Mesendoderm (in vitro differentiated cells): ENCODE measurements around the gene TCEAL4.

Experiments used
- DNase-seq: peaks from one replicate; pipeline ENCODE4 v3.0.0; 2013
- H2AK5ac ChIP-seq: 2 replicates; pipeline ENCODE4 v1.6.1; 2013; ENCODE audit warnings: low read length, inconsistent platforms
- H2BK120ac ChIP-seq: 2 replicates; pipeline ENCODE4 v1.6.1; 2013; ENCODE audit warnings: low read depth, mild to moderate bottlenecking, low read length, moderate library complexity, mixed read lengths
- H2BK15ac ChIP-seq: replicated peaks from 2 replicates; pipeline ENCODE4 v1.6.1; 2013; ENCODE audit warnings: low read depth, mild to moderate bottlenecking, moderate library complexity
- H2BK5ac ChIP-seq: 2 replicates; pipeline ENCODE4 v1.6.1; 2013; ENCODE audit warnings: low read length, inconsistent platforms
- H3K18ac ChIP-seq: 2 replicates; pipeline ENCODE4 v1.6.1; 2013; ENCODE audit warnings: mild to moderate bottlenecking, low read length, mixed read lengths
- H3K23ac ChIP-seq: one replicate; pipeline ENCODE4 v1.6.1; 2013; ENCODE audit warnings: low read length
- H3K27ac ChIP-seq: 2 replicates; pipeline ENCODE4 v1.5.1; 2013; ENCODE audit warnings: low read depth, mild to moderate bottlenecking, inconsistent platforms, low read length, moderate library complexity
- H3K27me3 ChIP-seq: 2 replicates; pipeline ENCODE4 v1.6.1; 2013; ENCODE audit warnings: low read length, control low read depth, mild to moderate bottlenecking, inconsistent platforms; ENCODE audit not compliant: insufficient read depth, poor library complexity
- H3K36me3 ChIP-seq: 2 replicates; pipeline ENCODE4 v1.6.1; 2013; ENCODE audit warnings: low read length, inconsistent platforms; ENCODE audit not compliant: control insufficient read depth, insufficient read depth
- H3K4ac ChIP-seq: one replicate; pipeline ENCODE4 v1.6.1; 2013; ENCODE audit warnings: low read depth, mild to moderate bottlenecking, low read length, moderate library complexity
- H3K4me1 ChIP-seq: 2 replicates; pipeline ENCODE4 v1.6.1; 2013; ENCODE audit warnings: low read depth, low read length, inconsistent platforms; ENCODE audit not compliant: control insufficient read depth
- H3K4me2 ChIP-seq: 2 replicates; pipeline ENCODE4 v1.6.1; 2013; ENCODE audit warnings: low read length
- H3K4me3 ChIP-seq: 2 replicates; pipeline ENCODE4 v1.5.1; 2013; ENCODE audit warnings: mild to moderate bottlenecking, low read length
- H3K56ac ChIP-seq: one replicate; pipeline ENCODE4 v1.6.1; 2013; ENCODE audit warnings: low read length
- H3K79me1 ChIP-seq: 2 replicates; pipeline ENCODE4 v1.6.1; 2013; ENCODE audit warnings: low read length, inconsistent platforms
- H3K79me2 ChIP-seq: 2 replicates; pipeline ENCODE4 v1.6.1; 2013; ENCODE audit warnings: mild to moderate bottlenecking, low read length; ENCODE audit not compliant: control insufficient read depth, insufficient read depth
- H3K9ac ChIP-seq: 2 replicates; pipeline ENCODE4 v1.6.1; 2013; ENCODE audit warnings: low read length, inconsistent platforms
- H4K5ac ChIP-seq: one replicate; pipeline ENCODE4 v1.6.1; 2013; ENCODE audit warnings: low read length
- H4K8ac ChIP-seq: one replicate; pipeline ENCODE4 v1.6.1; 2013; ENCODE audit warnings: low read depth, mild to moderate bottlenecking, control low read depth, low read length, moderate library complexity
- WGBS: extraction: QIAGEN DNeasy Blood & Tissue Kit; methylation state at CpG from one replicate; pipeline ENCODE4 v1.1.7; 2013; ENCODE audit warnings: low lambda C conversion rate, missing lambda C conversion rate; ENCODE audit not compliant: insufficient coverage; ENCODE audit errors: extremely low coverage; 5-methylcytosine and 5-hydroxymethylcytosine counted together

The TCEAL4 gene

DNA sequence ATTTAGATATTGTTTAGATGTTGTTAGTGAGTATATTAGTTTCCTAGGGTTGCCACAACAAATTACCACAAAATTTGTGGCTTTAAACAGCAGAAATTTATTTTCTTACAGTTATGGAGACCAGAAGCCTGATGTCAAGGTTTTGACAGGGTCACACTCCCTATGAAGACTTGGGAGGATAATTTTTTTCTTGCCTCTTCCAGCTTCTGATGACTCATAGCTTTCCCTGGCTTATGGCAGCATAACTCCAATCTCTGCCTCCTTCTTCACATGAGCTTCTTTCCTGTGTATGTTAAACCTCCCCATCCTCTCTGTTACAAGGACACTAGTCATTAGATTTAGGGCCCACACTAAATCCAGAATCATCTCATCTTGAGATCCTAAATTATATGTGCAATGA is 45.2 kb upstream of the TCEAL4 start:
- Histone ChIP-seq H3K27ac (no peak overlapping the region), H3K4me1 (no peaks in the 10 kb centered on the region), H3K56ac (no peak overlapping the region)

DNA sequence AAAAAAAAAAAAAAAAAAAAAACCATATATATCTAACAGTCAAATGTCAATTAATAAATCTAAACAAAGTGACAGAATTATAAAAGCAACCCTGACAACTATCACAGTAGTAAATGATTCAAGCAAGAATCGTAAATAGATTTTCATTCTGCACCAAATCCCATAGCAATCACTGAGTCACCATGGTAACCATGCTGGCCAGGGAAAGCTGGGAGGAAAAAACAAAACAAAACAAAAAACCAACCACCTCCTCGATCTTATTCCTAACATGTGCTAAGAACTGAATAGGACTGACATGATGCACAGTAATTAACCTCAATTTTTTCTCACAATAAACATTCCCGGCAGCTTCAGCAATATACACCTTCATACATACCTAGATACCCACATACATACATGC is 35.4 kb upstream of the TCEAL4 start:
- Histone ChIP-seq H3K18ac (no peak overlapping the region), H3K4me2 (no peak overlapping the region), H2BK120ac (no peak overlapping the region), H3K27me3 (no peaks in the 10 kb centered on the region), H3K27ac (no peak overlapping the region), H2BK5ac (no peak overlapping the region), H2BK15ac (no peak overlapping the region), H4K8ac (no peak overlapping the region), H2AK5ac (no peak overlapping the region), H3K23ac (no peak overlapping the region), H3K79me2 (no peaks in the 10 kb centered on the region), H3K79me1 (no peaks in the 10 kb centered on the region), H3K4me3 (no peak overlapping the region), H3K36me3 (no peaks in the 10 kb centered on the region), H3K56ac (no peak overlapping the region), H3K4me1 (peaks cover 2% of the 10 kb centered on the region), H3K9ac (no peak overlapping the region), H3K4ac (no peak overlapping the region), H4K5ac (no peak overlapping the region)
- DNase-seq: no peak
- no CpG with 5 or more reads among the region's 3 CpGs for WGBS

More for the DNA sequence above, 45.2 kb upstream of the TCEAL4 start:
- no peak overlapping the region for H3K23ac ChIP-seq
- no peak overlapping the region for H4K8ac ChIP-seq
- H2BK120ac ChIP-seq: no peak overlapping the region
- H3K27me3 ChIP-seq: no peaks in the 10 kb centered on the region
- no peak overlapping the region for H4K5ac ChIP-seq
- no peak overlapping the region for H3K18ac ChIP-seq
- no peak overlapping the region for H2BK5ac ChIP-seq
- H3K4ac ChIP-seq: no peak overlapping the region
- H3K4me2 ChIP-seq: no peak overlapping the region
- no peaks in the 10 kb centered on the region for H3K36me3 ChIP-seq
- no peak overlapping the region for H2AK5ac ChIP-seq
- H3K4me3 ChIP-seq: no peak overlapping the region
- no peak overlapping the region for H3K9ac ChIP-seq
- no peaks in the 10 kb centered on the region for H3K79me2 ChIP-seq
- no peaks in the 10 kb centered on the region for H3K79me1 ChIP-seq
- no peak overlapping the region for H2BK15ac ChIP-seq
- DNase-seq: no peak

DNA sequence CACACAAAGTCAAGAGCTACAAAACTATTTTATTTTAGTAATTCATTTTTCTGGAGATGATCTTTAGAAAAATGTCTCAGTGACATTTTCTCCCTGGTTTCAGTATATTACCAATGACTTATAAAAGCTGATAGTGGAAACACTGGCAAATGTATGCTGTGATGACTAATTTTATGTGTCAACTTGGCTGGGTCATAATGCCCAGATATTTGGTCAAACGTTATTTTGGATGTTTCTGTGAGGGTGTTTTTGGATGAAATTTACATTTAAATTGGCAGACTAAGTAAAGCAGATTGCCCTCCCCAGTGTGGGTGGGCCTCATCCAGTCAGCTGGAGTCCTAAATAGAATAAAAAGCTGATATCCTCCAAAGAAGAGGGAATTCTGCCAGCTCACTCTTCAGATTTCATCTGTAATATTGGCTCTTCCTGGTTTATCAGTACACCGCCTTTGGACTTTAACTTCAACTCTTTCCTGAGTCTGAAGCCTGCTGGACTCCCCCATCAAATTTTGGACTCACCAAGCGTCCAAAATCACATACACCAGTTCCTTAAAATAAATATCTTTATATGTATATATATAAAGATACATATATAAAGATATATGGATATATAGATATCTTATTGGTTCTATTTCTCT is 34.8 kb upstream of the TCEAL4 start:
- H3K4me3 ChIP-seq: no peak overlapping the region
- no peaks in the 10 kb centered on the region for H3K79me1 ChIP-seq
- no peaks in the 10 kb centered on the region for H3K79me2 ChIP-seq
- no peaks in the 10 kb centered on the region for H3K36me3 ChIP-seq
- H4K8ac ChIP-seq: no peak overlapping the region
- no peak overlapping the region for H2BK120ac ChIP-seq
- no CpG with 5 or more reads among the region's 3 CpGs for WGBS
- no peak overlapping the region for H3K4me2 ChIP-seq
- no peak overlapping the region for H3K9ac ChIP-seq
- H3K27ac ChIP-seq: no peak overlapping the region
- no peak for DNase-seq
- peaks cover 2% of the 10 kb centered on the region for H3K4me1 ChIP-seq
- H2BK15ac ChIP-seq: no peak overlapping the region
- H3K56ac ChIP-seq: no peak overlapping the region
- H2AK5ac ChIP-seq: no peak overlapping the region
- no peak overlapping the region for H3K18ac ChIP-seq
- H4K5ac ChIP-seq: no peak overlapping the region
- H2BK5ac ChIP-seq: no peak overlapping the region
- H3K23ac ChIP-seq: no peak overlapping the region
- no peak overlapping the region for H3K4ac ChIP-seq
- no peaks in the 10 kb centered on the region for H3K27me3 ChIP-seq

DNA sequence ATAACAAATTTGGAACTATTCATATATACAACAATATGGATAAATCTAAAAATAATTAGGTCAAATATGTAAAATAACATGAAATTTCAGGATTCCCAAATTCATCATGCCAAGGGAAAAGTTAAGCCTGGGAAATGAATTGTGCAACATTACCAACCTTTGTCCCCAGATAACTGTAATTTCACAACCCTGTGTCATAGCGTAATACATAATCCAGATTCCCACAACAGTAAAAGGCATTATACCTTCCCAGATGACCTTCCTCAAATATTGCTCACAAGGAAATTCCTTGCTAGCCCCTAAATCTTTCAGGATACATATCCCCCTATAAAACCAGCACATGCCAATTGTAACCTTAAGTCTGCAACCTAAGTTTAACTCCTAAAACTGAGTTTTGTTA is 33.1 kb upstream of the TCEAL4 start:
- WGBS: no CpG with 5 or more reads among the region's 1 CpG
- no peak overlapping the region for H3K18ac ChIP-seq
- no peak overlapping the region for H3K9ac ChIP-seq
- peaks cover 2% of the 10 kb centered on the region for H3K4me1 ChIP-seq
- no peaks in the 10 kb centered on the region for H3K79me2 ChIP-seq
- H3K56ac ChIP-seq: no peak overlapping the region
- H3K79me1 ChIP-seq: no peaks in the 10 kb centered on the region
- H3K36me3 ChIP-seq: no peaks in the 10 kb centered on the region
- H2BK5ac ChIP-seq: no peak overlapping the region
- H3K4me3 ChIP-seq: no peak overlapping the region
- H3K23ac ChIP-seq: no peak overlapping the region
- H3K4me2 ChIP-seq: no peak overlapping the region
- H3K27me3 ChIP-seq: no peaks in the 10 kb centered on the region
- H2BK120ac ChIP-seq: no peak overlapping the region
- DNase-seq: no peak
- no peak overlapping the region for H4K5ac ChIP-seq
- H3K4ac ChIP-seq: no peak overlapping the region
- H4K8ac ChIP-seq: no peak overlapping the region
- no peak overlapping the region for H2AK5ac ChIP-seq
- no peak overlapping the region for H2BK15ac ChIP-seq
- H3K27ac ChIP-seq: no peak overlapping the region

DNA sequence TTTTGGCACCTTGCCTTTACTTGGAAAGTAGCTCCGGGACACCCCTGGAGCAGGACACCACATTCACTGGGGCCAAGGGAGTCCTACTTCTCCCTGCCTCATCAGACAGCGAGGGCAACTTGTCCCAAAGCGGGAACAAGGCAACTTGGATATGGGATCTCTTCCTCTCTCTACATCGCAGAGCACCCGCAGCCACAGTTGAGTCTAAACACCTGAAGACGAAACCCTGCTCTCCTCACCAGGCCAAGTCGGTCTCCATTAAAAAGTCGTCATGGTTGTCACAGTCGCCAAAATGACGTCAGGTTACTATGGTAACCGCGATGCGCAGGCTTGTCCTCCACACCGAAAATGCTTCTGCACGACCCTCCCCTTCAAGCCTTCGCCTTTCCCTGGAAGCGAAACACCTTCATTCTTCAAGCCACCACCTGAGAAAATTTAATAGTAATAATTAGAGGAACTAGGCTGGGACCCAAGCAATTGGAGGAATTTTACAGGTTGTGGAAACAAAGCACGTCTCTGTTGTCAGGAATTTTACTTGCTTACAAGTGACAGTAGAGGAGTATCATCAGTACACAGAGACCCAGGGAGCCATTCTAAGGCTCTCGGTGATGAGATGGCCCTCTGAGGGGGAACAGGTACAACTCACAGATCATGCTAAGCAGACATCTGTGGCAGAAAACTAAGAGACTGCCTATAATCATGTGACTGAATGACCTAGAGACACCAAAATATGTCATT is 30.5 kb upstream of the TCEAL4 start:
- H2BK5ac ChIP-seq: no peak overlapping the region
- no peak overlapping the region for H3K27ac ChIP-seq
- H3K36me3 ChIP-seq: no peaks in the 10 kb centered on the region
- H3K27me3 ChIP-seq: no peaks in the 10 kb centered on the region
- no peaks in the 10 kb centered on the region for H3K79me1 ChIP-seq
- H3K4me3 ChIP-seq: peak overlapping the region; percentile 58
- H2BK120ac ChIP-seq: no peak overlapping the region
- H3K18ac ChIP-seq: no peak overlapping the region
- no peak overlapping the region for H2BK15ac ChIP-seq
- H3K4me2 ChIP-seq: peak overlapping the region; percentile 66
- H3K23ac ChIP-seq: no peak overlapping the region
- H3K56ac ChIP-seq: peak overlapping the region; percentile 86
- no peak overlapping the region for H3K4ac ChIP-seq
- peak overlapping the region; percentile 21 for H4K5ac ChIP-seq
- DNase-seq: peak; percentile 93
- whole genome bisulfite sequencing: no CpG with 5 or more reads among the region's 19 CpGs
- peak overlapping the region; percentile 72 for H3K9ac ChIP-seq
- H2AK5ac ChIP-seq: no peak overlapping the region
- peaks cover 2% of the 10 kb centered on the region for H3K4me1 ChIP-seq
- H4K8ac ChIP-seq: peak overlapping the region; percentile 94
- H3K79me2 ChIP-seq: no peaks in the 10 kb centered on the region
